Adipocyte (in vitro differentiated cells): ENCODE measurements around the gene AP2A2.

ENCODE experiments used
- DNase-seq: peaks from one replicate; pipeline ENCODE4 v3.0.0-alpha.2; 2015; ENCODE audit warnings: low read depth
- H3K27me3 ChIP-seq: replicated peaks from 2 replicates; pipeline ENCODE4 v1.7.0; 2013; ENCODE audit warnings: mild to moderate bottlenecking, low read length, moderate library complexity; ENCODE audit not compliant: control insufficient read depth, insufficient read depth
- H3K36me3 ChIP-seq: 2 replicates; pipeline ENCODE4 v1.7.0; 2013; ENCODE audit warnings: low read length, mild to moderate bottlenecking, moderate library complexity; ENCODE audit not compliant: control insufficient read depth, insufficient read depth, severe bottlenecking
- H3K4me1 ChIP-seq: 2 replicates; pipeline ENCODE4 v1.7.0; 2013; ENCODE audit warnings: mild to moderate bottlenecking, low read length, moderate library complexity; ENCODE audit not compliant: control insufficient read depth, insufficient read depth
- H3K4me3 ChIP-seq: 2 replicates; pipeline ENCODE4 v1.7.0; 2013; ENCODE audit warnings: mild to moderate bottlenecking, low read length, moderate library complexity
- H3K9ac ChIP-seq: 2 replicates; pipeline ENCODE4 v1.7.0; 2013; ENCODE audit warnings: mild to moderate bottlenecking, low read length, moderate library complexity
- H3K9me3 ChIP-seq: 2 replicates; pipeline ENCODE4 v1.7.0; 2013; ENCODE audit warnings: mild to moderate bottlenecking, low read length, moderate library complexity; ENCODE audit not compliant: control insufficient read depth

Gene AP2A2

GRCh38 chr11:1029654-1030053 lies 104.0 kb downstream of the AP2A2 start:
- Histone ChIP-seq H3K9me3 (no peaks in the 10 kb centered on the region), H3K4me3 (no peak overlapping the region), H3K4me1 (no peaks in the 10 kb centered on the region), H3K27me3 (peaks cover 12% of the 10 kb centered on the region), H3K36me3 (no peaks in the 10 kb centered on the region), H3K9ac (no peak overlapping the region)
- no peak for DNase-seq

DNA sequence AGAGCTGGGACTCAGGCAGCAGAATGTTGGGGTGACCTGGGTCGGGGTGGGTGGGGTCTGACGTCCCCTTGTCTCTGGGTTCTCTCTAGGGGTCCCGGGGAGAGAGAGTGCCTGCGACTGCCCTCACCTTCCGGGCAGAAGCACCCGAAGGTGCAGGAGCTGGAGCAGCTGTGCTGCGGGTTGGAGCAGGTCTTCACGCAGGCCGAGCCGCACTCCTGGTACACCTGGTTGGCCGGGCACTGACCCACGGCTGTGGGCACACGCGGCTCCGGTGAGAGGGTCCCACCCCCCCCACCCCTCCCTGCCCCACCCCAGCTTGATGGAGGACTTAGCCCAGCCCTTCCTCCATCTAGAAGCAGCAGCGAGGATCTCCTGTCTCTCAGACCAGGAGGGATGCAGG lies 104.4 kb downstream of the AP2A2 start:
- H3K9me3 ChIP-seq, result no peaks in the 10 kb centered on the region
- H3K27me3 ChIP-seq, result peaks cover 12% of the 10 kb centered on the region
- no peak overlapping the region for H3K4me3 ChIP-seq
- H3K4me1 ChIP-seq, result no peaks in the 10 kb centered on the region
- H3K9ac ChIP-seq, result no peak overlapping the region
- DNase-seq, result no peak
- no peaks in the 10 kb centered on the region for H3K36me3 ChIP-seq

DNA sequence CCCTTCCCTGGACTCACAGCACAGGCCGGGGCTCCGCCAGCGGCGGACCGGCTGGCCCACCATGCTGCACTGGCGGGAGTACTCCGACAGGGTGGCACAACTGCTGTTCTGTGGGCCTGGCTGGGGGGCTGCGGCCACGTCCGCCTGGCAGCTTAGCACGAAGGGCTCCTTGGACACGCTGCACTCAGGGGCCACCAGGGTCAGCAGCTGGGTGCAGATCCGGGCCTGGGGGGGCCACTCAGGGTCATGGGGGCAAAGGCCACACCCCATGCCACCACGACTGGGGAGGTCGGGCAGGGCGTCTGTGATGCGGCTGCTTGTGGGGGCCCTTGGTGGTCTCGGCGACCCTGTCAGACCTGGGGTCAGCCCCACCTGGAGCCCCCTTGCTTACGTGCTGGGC lies 104.9 kb downstream of the AP2A2 start:
- no peak overlapping the region for H3K4me3 ChIP-seq
- H3K9ac ChIP-seq, result no peak overlapping the region
- H3K9me3 ChIP-seq, result no peaks in the 10 kb centered on the region
- no peaks in the 10 kb centered on the region for H3K4me1 ChIP-seq
- DNase-seq, result no peak
- H3K36me3 ChIP-seq, result no peaks in the 10 kb centered on the region
- peaks cover 12% of the 10 kb centered on the region for H3K27me3 ChIP-seq

- DNase-seq, result no peak
- H3K36me3 ChIP-seq, result no peaks in the 10 kb centered on the region
- no peak overlapping the region for H3K9ac ChIP-seq
- H3K4me1 ChIP-seq, result no peaks in the 10 kb centered on the region
- H3K4me3 ChIP-seq, result no peak overlapping the region
- H3K27me3 ChIP-seq, result peaks cover 12% of the 10 kb centered on the region
- no peaks in the 10 kb centered on the region for H3K9me3 ChIP-seq
Observed at GRCh38 chr11:1031121-1031899, 105.6 kb downstream of the AP2A2 start.

DNA sequence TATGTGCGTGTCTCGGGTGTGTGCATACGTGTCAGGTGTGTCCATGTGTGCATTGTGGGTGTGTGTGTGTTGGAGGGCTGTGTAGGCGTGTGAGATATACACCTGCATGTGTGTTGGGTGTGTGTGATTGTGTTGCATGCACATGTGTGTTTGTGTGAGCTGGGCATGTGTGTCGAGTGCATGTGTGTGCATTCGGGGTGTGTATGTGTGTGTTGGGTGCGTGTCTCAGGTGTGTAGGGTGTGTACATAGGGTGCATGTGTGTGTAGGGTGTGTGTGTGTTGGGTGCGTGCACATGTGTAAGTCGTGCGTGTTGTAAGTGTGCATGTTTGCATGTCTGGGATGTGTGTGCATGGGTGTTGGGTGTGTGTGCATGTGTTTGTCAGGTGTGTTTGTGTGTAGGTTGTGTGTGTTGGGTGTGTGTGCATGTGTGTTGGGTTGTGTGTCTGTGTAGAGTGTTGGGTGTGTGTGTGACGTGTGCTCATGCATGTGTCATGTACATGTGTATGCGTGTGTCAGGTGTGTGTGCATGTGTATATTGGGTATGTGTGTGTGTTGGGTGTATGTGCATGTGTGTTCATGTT lies 106.7 kb downstream of the AP2A2 start:
- no peaks in the 10 kb centered on the region for H3K9me3 ChIP-seq
- H3K9ac ChIP-seq, result no peak overlapping the region
- H3K36me3 ChIP-seq, result no peaks in the 10 kb centered on the region
- peaks cover 15% of the 10 kb centered on the region for H3K27me3 ChIP-seq
- H3K4me1 ChIP-seq, result no peaks in the 10 kb centered on the region
- no peak overlapping the region for H3K4me3 ChIP-seq
- no peak for DNase-seq

GRCh38 chr11:1033016-1033798 lies 107.5 kb downstream of the AP2A2 start:
- DNase-seq, result no peak
- H3K4me3 ChIP-seq, result no peak overlapping the region
- no peaks in the 10 kb centered on the region for H3K9me3 ChIP-seq
- no peaks in the 10 kb centered on the region for H3K36me3 ChIP-seq
- no peaks in the 10 kb centered on the region for H3K4me1 ChIP-seq
- peaks cover 19% of the 10 kb centered on the region for H3K27me3 ChIP-seq
- no peak overlapping the region for H3K9ac ChIP-seq

GRCh38 chr11:1034001-1034400 lies 108.3 kb downstream of the AP2A2 start:
- Histone ChIP-seq H3K27me3 (peaks cover 23% of the 10 kb centered on the region), H3K4me3 (no peak overlapping the region), H3K4me1 (no peaks in the 10 kb centered on the region), H3K9ac (no peak overlapping the region), H3K36me3 (no peaks in the 10 kb centered on the region), H3K9me3 (no peaks in the 10 kb centered on the region)
- no peak for DNase-seq

DNA sequence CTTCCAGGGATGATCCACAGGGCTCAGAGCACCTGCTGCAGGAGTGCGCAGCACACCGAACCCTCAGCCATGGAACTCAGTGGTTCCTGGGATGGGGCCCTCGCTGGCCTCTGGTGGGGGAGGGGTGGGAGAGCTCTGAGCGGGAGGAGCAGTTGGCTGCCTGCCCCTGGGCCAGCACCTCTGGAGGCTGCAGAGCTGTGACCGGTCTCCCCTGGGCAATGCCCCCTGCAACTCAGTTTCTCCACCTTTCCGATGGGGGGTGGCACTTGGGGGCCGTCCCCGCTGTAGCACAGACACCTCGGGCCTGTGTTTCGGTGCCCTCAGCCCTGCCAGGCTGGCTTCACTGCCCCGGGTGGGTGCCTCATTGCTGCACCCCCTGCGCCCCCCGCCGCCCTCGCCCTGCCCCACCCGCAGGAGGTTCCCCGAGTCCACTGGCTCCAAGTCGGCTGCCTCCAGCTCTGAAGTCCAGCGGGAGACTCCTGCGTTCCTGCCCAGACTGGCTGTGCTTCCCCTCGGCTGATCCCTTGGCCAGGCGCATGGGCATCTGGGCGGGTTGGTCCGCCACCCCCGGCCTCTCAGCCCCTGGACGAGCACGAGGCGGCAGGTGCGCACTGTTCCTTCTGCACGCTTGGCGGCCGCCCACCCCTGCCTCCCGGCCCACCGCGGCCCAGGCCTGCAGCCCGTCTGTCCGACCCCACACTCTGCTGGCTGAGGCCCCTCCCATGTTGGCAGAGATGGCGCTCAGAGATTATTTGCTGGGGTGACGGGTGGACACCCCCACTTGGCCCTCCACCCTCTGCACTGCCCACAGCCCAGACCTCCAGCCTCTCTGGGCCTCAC lies 109.0 kb downstream of the AP2A2 start:
- H3K9me3 ChIP-seq, result no peaks in the 10 kb centered on the region
- no peaks in the 10 kb centered on the region for H3K36me3 ChIP-seq
- peaks cover 25% of the 10 kb centered on the region for H3K27me3 ChIP-seq
- no peak for DNase-seq
- H3K4me3 ChIP-seq, result no peak overlapping the region
- no peak overlapping the region for H3K9ac ChIP-seq
- H3K4me1 ChIP-seq, result no peaks in the 10 kb centered on the region

DNA sequence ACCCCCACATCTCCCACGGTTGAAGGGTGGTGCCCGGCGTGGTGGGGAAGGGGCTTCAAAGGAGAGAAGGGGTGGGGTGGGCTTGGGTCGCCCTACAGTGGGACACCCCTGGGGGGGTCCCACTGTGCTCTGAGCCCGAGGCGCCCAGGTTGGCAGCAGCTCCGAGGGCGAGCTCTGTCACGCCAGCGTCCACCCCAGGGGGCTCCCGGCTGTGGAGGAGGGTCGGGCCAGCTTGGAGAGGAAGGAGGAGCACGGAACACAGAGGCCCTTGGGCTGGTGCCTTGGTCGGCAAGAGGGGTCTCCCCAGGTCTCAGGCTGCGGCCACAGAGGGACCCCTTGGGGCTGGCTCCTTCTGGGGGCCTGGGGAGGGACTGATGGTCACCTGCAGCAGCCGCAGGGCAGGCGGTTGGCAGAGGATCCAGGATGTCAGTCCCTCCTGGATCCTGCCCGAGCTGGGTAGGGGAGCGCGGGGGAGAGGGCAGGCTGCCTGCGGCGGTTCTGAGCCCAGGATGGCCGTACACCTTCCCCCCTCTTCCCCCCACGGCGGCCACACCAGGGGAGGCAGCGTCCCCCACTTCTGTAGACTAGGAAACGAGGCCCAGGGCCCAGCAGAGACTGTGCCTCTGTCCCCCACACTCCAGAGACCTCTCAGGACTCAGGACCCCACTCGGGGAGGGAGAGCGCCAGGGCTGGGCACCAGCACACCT lies 110.1 kb downstream of the AP2A2 start:
- H3K27me3 ChIP-seq, result peaks cover 27% of the 10 kb centered on the region
- H3K9me3 ChIP-seq, result no peaks in the 10 kb centered on the region
- no peaks in the 10 kb centered on the region for H3K4me1 ChIP-seq
- no peak for DNase-seq
- no peak overlapping the region for H3K4me3 ChIP-seq
- H3K9ac ChIP-seq, result no peak overlapping the region
- no peaks in the 10 kb centered on the region for H3K36me3 ChIP-seq

DNA sequence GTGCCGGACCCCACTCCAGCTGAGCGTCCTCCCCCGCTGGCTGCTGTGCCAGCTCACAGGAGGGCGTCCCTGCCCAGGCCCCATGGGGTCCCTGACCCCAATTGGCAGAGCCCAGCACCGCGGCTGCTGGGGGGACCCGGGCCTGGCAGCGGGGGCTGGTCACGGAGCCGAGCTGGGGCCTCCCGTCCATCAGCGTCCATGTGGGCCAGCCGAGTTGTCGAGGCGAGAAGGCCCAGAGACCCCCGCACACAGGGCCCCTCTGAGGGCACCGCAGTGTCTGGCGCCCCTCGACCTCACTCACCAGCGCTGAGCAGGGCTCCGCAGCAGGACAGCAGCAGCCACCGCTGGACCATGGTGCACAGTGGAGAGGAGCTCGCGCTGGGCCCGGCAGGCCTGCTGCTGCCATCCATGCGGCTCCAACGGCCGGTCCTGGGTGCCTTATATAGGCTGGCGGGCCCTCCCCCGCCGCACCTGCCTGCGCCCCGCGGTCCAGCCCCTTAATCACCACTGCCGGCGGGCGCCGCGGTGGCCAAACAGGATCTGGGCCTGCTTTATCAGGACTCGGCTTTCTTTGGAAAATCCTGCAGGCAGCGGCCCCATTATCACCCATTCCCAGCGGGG lies 110.7 kb downstream of the AP2A2 start, which contains the start of gene MUC6:
Gene MUC6, minus strand, starts transcription at position 416 of the 621 bp plus-strand sequence. Its CDS starts 63 bp downstream, at position 353.
- Histone ChIP-seq H3K4me3 (no peak within 1 kb of the TSS), H3K27me3 (peaks cover 30% of the 10 kb centered on the region), H3K9me3 (no peaks in the 10 kb centered on the region), H3K9ac (no peak within 1 kb of the TSS), H3K4me1 (no peaks in the 10 kb centered on the region), H3K36me3 (no peaks in the 10 kb centered on the region)
- DNase-seq, result no peak
